Measurements from ENCODE around the gene NRXN3. TPM values are rescaled to one million over a fixed set of nuclear protein-coding genes. Genes with fewer than 3 reads are reported as not detected.
A peak's percentile ranks its signal among the peaks of the same experiment; 100 is the strongest.

Gene NRXN3
- total and polyA plus RNA-seq, 2 experiments from 2014 or later, result 5.7 to 7.1 TPM

DNA sequence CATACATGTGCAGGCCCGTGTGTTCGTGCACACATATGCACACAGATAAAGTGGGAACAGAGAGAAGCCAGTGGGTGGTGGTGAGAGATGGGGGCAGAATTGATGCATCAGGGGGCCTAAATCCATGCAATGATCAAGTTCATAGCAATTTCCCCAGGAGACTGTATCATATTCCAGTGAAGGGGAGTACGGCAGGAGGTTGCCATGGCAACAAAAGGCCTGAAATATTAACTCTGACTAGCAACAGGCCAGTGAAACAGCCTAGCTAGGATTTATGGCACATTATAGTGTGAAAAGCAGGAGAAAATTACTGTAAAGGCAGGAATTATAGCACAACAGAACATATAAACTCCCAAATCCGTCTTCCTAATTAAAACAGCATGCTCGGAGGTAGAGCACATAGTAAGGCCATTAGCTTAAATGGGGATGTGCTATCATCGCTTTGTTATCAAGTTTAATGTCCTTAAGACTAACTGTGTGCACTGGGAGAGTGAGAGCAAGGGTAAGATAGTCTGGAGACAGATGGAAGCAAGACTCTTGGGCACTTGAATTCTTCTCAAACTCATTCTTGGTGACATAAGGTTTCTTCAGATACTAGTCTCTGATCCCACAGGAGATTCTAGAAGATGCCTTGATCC lies 1234.8 kb downstream of the NRXN3 start:
- DNase-seq (ENCODE audit: low spot score), result peak; percentile 10
- no peaks in the 10 kb centered on the region for H3K9me2 ChIP-seq (replicated peaks; ENCODE audit: insufficient read depth)
- no peaks in the 10 kb centered on the region for H3K4me1 ChIP-seq (ENCODE audit: insufficient read depth)
- H2AFZ ChIP-seq, result no peak overlapping the region
- H3K36me3 ChIP-seq (replicated peaks; ENCODE audit: insufficient read depth, low read depth), result no peaks in the 10 kb centered on the region
- 77% methylated on average over 6 of the region's 6 CpGs for WGBS (ENCODE audit: low lambda C conversion rate, missing lambda C conversion rate)
- H4K20me1 ChIP-seq (ENCODE audit: insufficient read depth, poor library complexity, severe bottlenecking), result no peaks in the 10 kb centered on the region
- TF ChIP-seq EZH2 (IDR thresholded peaks at IDR 0.05; ENCODE audit: borderline replicate concordance), result no peak
- TF ChIP-seq EZH2phosphoT487 (IDR thresholded peaks at IDR 0.05; ENCODE audit: low read depth, severe bottlenecking, unreplicated experiment), result no peak
- TF ChIP-seq, protein P1, sequence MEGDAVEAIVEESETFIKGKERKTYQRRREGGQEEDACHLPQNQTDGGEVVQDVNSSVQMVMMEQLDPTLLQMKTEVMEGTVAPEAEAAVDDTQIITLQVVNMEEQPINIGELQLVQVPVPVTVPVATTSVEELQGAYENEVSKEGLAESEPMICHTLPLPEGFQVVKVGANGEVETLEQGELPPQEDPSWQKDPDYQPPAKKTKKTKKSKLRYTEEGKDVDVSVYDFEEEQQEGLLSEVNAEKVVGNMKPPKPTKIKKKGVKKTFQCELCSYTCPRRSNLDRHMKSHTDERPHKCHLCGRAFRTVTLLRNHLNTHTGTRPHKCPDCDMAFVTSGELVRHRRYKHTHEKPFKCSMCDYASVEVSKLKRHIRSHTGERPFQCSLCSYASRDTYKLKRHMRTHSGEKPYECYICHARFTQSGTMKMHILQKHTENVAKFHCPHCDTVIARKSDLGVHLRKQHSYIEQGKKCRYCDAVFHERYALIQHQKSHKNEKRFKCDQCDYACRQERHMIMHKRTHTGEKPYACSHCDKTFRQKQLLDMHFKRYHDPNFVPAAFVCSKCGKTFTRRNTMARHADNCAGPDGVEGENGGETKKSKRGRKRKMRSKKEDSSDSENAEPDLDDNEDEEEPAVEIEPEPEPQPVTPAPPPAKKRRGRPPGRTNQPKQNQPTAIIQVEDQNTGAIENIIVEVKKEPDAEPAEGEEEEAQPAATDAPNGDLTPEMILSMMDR (IDR thresholded peaks at IDR 0.05; ENCODE audit: poor library complexity), result no peak
- no peaks in the 10 kb centered on the region for H3K27me3 ChIP-seq
- no peak overlapping the region for H3K4me2 ChIP-seq
- H3K4me3 ChIP-seq, result no peak overlapping the region
- no peak overlapping the region for H3K27ac ChIP-seq
- H3K79me2 ChIP-seq, result no peaks in the 10 kb centered on the region
- H3K9me3 ChIP-seq (ENCODE audit: low read depth), result no peaks in the 10 kb centered on the region

DNA sequence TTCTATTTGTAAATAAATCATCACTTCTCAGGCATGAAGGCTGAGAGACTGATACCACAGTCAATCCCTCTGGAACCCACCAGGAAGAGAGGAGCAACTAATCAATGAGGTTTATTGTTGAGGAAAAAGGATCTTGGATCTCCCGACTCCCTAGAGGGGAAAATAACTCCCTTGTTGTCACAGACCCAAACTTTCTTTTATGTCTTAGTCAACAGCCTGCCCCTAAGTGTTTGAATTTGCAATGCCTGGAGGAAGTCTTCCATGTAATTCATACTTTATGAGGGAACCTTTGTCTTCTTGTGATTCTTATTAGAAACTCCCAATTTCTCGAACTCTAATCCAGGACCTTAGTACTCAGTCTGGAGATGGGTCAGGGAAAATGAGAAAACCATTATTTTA lies 1235.3 kb downstream of the NRXN3 start:
- no peak for DNase-seq (ENCODE audit: low spot score)
- Histone ChIP-seq H3K9me2 (replicated peaks; ENCODE audit: insufficient read depth) (no peaks in the 10 kb centered on the region), H3K4me1 (ENCODE audit: insufficient read depth) (no peaks in the 10 kb centered on the region), H3K27ac (no peak overlapping the region), H3K27me3 (no peaks in the 10 kb centered on the region), H3K4me3 (no peak overlapping the region), H2AFZ (no peak overlapping the region), H3K9me3 (ENCODE audit: low read depth) (no peaks in the 10 kb centered on the region), H3K4me2 (no peak overlapping the region), H3K36me3 (replicated peaks; ENCODE audit: insufficient read depth, low read depth) (no peaks in the 10 kb centered on the region), H3K79me2 (no peaks in the 10 kb centered on the region), H4K20me1 (ENCODE audit: insufficient read depth, poor library complexity, severe bottlenecking) (no peaks in the 10 kb centered on the region)
- 76% methylated on average over 2 of the region's 2 CpGs for WGBS (ENCODE audit: low lambda C conversion rate, missing lambda C conversion rate)
- TF ChIP-seq, protein P1 (IDR thresholded peaks at IDR 0.05; ENCODE audit: poor library complexity), result no peak
- TF ChIP-seq EZH2phosphoT487 (IDR thresholded peaks at IDR 0.05; ENCODE audit: low read depth, severe bottlenecking, unreplicated experiment) (no peak), EZH2 (IDR thresholded peaks at IDR 0.05; ENCODE audit: borderline replicate concordance) (no peak)

DNA sequence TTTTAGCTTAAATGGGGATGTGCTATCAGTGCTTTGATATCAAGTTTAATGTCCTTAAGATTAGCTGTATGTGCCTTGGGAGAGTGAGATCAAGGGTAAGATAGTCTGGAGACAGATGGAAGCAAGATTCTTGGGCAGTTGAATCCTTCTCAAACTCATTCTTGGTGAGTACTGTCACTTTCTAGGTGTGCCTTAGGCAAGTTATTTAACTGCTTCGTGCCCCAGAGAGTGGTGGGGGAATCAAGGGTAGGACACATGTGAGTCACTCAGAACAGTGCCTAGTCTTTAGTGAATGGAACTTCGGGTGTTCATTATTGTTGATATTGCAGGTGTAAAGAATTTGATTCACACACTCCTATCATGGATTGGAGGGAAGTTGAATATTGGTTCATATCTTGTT lies 1237.4 kb downstream of the NRXN3 start:
- TF ChIP-seq EZH2 (IDR thresholded peaks at IDR 0.05; ENCODE audit: borderline replicate concordance) (no peak), EZH2phosphoT487 (IDR thresholded peaks at IDR 0.05; ENCODE audit: low read depth, severe bottlenecking, unreplicated experiment) (no peak)
- TF ChIP-seq, protein P1 (IDR thresholded peaks at IDR 0.05; ENCODE audit: poor library complexity), result no peak
- no peaks in the 10 kb centered on the region for H4K20me1 ChIP-seq (ENCODE audit: insufficient read depth, poor library complexity, severe bottlenecking)
- H3K4me1 ChIP-seq (ENCODE audit: insufficient read depth), result no peaks in the 10 kb centered on the region
- no peaks in the 10 kb centered on the region for H3K79me2 ChIP-seq
- no peak overlapping the region for H3K4me2 ChIP-seq
- no peak overlapping the region for H2AFZ ChIP-seq
- H3K27me3 ChIP-seq, result no peaks in the 10 kb centered on the region
- H3K36me3 ChIP-seq (replicated peaks; ENCODE audit: insufficient read depth, low read depth), result no peaks in the 10 kb centered on the region
- H3K9me3 ChIP-seq (ENCODE audit: low read depth), result no peaks in the 10 kb centered on the region
- no peak overlapping the region for H3K4me3 ChIP-seq
- no peak overlapping the region for H3K27ac ChIP-seq
- H3K9me2 ChIP-seq (replicated peaks; ENCODE audit: insufficient read depth), result no peaks in the 10 kb centered on the region
- 58% methylated on average over 2 of the region's 2 CpGs for WGBS (ENCODE audit: low lambda C conversion rate, missing lambda C conversion rate)
- DNase-seq (ENCODE audit: low spot score), result no peak
